Muscle of back (tissue), 11 donors: ENCODE data around the gene HEXD. TPM values are rescaled to one million over a fixed set of nuclear protein-coding genes. Genes with fewer than 3 reads are reported as not detected.
"Not testable (repeated sequence)": the region's sequence is repeated elsewhere in the genome, so short reads cannot be mapped to it uniquely, and the experiment has no call there.

Experiments used
- DNase-seq, 3 donors: peaks; one replicate each; pipeline versions ENCODE4 v3.0.0 to v3.0.0-alpha.2; 2013
- polyA plus RNA-seq, 10 donors: library from polyadenylated mRNA; unstranded; fragments of 120-200 nt; gene quantifications; one replicate each; pipeline ENCODE4 v1.2.1, GENCODE V29; 2013; ENCODE audit not compliant: insufficient read length in 10 of 10

Gene HEXD
- polyA plus RNA-seq, 10 donors = 17.0 to 29.4 (median 18.4) TPM

DNA sequence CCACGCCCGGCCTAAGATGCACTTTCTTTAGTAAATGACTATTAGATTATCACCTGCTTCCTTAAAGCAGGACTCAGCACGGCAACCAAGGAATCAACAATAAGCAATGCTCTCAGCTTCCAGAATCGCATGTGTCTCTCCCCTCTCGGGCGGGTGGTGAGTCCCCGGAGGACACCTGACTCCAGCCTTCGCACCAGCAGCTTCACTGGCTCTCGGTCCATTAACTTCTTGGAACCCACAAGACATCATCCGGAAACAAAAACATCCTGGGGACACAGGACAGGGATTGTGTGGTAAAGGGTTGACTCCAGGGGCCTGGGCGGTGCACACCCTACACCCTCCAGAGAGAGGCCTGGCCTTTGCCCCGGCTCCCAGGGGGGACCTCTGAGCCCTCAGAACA lies 23.9 kb upstream of the HEXD start:
- DNase-seq = no peak

DNA sequence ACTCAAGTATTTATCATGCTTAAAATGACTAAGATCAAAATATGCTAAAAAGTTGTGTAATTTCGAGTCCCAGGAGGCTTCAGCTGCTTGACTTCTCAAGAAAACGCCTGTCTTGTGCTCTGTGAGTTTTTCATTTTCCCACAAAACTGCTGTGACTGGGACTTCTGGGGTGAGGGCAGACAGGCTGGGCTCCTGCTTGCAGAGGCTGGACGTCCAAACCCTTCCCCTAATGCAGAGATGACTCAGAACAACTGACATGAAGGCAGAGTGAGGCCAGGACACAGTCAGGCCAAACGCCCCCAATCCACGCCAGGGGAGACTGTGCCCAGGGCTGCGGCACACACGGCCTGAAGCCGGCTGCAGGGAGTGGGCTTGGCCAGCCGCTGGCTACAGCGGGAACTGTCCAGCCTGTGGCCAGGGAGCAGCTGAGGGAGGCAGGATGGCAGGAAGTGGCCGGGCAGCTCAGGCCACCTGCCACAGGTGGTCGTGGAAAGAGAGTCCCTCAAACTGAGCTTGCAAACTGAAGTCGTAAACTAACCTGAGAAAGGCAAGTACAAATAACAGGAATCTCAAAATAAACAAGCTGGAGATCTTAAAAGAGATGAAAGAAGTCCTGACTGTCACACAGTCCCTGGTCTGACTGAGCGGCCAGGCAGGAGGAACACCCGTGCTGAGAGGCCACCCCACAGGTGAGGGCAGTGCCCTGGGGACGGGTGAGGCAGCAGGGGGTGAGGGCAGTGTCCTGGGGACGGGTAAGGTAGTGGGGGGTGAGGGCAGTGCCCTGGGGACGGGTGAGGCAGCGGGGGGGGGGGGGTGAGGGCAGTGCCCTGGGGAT lies 21.3 kb upstream of the HEXD start:
- peak in 1 of 3 donors; percentile 91 for DNase-seq

DNA sequence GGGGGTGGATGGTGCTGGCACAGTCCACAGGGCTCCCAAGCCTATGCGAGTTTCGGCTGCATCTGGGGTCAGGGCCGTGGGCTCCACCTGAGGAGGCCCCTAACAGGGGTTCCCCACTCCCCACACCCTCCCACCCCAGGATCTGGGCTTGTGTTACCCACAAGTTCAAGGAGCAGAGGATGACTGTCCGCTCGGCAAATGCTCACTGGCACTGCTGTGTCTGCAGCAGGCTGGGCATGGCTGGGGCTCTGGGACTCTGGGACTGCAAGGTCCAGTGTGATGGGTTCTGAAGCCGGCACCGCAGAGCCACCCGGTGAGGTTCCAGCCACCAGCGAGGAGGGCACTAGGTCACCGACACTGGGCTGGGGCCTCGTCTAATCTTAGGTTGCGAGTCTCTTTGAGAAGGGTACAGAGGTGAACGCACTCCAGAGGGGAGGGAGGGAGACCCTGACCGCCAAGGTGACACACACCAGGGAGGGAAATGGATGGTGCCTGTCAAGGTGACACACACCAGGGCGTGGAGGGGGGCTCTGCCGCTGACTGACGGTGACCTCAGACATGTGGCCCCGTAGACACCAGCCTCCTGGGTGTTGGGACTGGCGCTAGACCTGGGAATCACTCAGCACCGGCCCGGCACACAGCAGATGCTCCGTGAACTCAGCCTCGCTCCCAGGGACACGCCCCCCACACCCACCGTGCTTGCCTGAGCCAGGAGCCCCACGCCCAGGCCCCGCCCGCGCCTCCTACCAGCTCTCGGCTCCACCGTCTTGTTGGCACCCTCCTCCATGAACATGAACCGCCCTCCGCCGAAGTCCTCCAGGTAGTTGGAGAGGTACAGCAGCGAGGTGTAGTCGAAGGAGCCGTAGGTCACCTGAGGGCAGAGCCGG lies 20.5 kb upstream of the HEXD start:
- no peak for DNase-seq

DNA sequence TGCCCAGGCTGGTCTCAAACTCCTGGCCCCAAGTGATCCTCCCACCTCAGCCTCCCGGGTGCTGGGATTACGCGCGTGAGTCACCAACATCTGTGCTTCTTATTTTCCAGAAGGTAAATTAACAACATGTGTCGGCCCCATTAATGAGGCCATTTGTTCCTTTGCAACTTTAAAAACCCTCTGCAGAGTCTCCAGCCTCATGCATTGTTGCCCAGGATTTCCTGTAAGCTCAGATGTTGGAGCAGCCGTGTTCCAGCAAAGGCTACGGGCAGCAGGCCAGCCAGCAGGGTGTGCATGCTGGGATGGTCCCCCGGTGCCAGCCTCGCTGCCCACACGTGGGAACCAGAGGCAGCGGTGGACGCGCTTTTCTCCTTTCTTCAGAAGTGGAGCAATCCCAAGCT lies 19.1 kb upstream of the HEXD start:
- DNase-seq = peak; percentile 80 to 92 (median 88)

DNA sequence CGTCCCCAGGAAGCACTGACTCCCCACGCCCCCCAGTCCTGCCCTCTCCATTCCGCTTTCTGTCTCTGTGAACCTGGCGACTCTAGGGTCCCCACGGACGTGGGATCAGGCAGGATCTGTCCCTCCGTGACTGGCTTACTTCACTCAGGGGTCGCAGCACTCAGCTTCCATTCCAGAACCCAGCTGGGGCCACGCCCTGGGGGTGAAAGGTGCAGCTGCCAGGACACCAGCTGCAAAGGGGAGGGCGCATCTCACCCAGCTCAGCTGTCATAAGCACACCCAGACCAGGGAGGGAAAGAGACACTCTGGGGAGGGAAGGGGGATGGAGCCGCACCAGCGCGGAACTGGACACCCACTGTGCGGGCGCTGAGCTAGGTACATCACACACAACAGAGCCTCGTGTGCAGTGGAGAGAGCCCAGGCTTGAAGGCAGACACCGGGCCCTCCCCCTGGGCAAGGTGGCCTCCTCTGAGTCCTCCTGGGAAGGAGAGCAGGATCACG lies 18.5 kb upstream of the HEXD start:
- peak; percentile 67 to 87 (median 73) for DNase-seq

DNA sequence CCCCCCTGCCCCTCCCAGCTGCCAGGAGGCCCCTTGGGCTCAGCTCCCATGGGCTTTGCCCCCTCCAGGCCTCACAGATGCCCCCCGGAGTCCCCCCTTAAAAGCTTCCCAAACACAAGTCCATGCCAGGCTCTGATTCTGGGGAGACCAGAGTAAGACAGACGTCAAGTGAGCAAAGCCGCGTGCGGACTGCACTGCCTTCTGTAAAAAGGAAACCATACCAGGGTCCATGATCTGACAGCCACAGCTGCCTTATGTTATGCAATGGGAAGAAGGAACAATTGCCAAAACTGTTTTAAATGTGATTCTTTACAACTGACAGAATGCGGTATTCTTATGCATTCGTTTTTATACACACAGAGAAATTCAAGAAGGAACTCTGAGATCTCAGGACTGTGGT lies 17.9 kb upstream of the HEXD start:
- DNase-seq = peak in 2 of 3 donors; percentile 49 to 77

DNA sequence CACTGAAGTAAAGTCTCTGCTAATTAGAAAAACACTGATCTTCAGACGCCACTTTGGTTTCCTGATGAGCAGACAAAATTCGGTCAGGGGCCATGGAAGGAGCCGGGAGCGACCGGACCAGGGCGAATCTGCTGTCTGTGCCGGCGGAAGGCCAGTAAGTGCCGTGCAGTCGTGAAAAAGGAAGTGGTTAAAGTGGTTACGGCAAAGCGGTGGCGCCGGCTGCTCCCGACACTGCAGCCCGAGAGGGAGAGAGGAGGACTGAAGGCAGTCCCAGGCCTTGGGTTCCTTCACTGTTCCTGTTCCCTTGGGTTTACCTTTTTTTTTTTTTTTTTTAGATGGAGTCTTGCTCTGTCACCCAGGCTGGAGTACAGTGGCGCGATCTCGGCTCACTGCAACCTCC lies 17.3 kb upstream of the HEXD start:
- no peak for DNase-seq

DNA sequence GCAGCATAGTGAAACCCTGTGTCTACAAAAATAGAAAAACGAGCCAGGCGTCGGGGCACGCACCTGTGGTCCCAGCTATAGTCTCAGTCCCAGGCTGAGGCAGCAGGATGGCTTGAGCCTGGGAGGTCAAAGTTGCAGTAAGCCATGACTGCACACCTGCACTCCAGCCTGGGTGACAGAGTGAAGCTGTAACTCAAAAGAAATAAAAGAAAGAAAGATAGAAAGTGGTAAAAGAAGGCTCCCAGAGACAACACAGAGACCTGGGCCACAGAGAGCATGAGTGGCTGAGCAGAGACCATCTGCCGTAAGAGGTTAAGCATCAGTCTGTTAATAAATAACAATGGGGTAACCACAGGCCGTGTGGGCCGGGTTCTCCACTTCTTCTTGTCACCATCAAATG lies 15.3 kb upstream of the HEXD start:
- no peak for DNase-seq

DNA sequence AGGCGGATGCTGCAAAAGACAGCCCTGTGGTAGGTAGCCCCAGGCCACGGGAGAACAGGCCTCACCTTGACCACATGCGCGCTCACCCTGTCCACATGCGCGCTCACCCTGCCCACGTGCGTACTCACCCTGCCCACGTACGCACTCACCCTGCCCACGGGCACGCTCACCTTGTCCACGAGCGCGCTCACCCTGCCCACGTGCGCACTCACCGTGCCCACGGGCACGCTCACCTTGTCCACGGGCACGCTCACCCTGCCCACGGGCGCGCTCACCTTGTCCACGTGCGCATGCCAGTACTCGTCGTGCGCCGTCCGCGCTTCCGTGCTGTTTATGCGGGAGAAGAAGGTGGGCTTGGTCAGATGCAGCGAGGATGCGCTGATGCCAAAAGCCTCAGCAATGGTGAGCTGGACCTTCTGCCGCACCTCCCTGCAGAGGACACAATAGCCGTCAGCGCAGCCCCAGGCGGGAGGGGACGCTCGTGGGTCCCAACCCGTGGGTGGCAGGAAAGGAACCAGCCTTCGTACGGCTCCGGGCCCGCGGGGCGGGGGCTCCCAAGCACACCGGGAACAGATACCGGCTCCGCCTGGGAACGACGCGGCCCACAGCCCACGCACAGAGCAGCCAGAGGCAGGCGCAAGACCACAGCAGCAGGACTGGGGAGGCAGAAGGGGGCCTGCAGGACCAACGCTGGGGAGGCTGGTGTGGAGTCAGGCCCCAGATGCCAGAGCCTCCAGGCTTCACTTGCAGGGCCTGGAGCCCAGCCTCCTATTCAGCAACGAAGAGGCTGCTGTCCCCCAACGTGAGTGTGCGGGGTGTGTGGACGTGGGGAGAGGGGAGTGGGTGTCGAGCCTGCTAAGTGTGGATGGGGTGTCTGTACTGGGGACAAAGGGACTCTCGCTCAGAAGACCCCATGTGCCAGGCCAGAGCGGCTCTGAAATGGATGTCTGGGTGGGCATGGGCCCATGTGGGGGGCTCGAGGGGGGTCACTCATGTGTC lies 14.2 kb upstream of the HEXD start:
- no peak for DNase-seq

DNA sequence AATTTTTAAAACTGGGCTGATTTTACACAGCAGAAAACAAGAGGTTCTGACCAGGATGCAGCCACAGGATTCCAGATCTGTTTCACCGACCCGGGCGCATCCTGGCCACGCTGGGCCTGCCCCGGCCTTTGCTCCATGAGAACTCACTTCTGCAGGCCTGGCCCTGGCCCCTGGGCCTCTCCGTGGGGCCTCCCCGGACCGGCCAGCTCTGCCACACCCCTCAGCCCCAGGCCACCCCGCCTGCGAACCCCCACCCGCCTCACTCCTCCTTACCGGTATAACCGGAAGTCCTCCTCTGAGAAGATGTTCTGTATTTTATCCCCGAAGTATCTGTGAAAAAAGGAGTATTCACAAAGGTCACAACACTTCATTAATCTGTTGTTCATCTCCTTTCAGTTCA lies 13.1 kb upstream of the HEXD start:
- DNase-seq = no peak

DNA sequence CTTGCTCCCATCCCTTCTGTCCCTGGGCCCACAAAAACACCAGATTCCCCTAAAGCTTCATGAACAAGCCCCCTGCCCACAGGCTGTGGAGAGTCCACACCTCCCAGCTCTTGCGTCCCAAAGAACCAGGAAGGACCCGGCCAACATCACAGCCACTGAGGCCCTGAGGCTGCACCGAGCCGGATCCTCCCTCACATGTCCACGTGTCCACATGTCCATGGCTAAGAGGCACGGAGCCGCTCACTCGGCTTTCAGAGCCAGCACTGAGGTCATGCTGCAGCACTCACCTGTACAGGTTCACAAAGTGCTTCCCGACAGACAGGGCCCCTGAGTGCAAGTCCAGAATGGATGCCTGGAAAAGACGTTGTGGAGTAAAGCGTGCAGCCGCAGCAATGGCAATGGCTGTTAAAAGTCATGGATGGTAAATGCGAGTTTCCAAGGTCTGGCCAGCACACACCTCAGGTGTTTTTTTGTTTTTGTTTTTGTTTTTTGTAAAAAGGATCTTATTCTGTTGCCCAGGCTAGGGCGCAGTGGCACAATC lies 11.9 kb upstream of the HEXD start:
- no peak for DNase-seq

DNA sequence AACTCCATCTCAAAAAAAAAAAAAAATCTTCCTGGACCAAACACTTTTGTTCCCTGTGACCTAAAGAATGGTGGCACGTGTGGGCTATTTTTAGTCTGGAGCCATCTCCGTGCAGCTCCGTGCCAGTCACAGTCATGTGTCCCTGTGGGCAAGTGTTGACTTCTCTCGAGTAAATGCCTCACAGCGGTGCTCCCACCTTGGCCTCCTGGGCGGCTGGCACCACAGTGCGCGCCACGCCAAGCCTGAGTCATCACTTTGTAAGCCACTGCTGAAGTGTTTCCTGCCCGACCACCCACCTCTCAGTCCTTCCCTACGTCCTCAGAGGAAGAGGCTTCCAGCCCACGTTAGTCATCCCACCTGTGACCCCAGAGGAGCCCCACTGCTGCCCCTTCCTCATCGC lies 10.9 kb upstream of the HEXD start:
- no peak for DNase-seq

DNA sequence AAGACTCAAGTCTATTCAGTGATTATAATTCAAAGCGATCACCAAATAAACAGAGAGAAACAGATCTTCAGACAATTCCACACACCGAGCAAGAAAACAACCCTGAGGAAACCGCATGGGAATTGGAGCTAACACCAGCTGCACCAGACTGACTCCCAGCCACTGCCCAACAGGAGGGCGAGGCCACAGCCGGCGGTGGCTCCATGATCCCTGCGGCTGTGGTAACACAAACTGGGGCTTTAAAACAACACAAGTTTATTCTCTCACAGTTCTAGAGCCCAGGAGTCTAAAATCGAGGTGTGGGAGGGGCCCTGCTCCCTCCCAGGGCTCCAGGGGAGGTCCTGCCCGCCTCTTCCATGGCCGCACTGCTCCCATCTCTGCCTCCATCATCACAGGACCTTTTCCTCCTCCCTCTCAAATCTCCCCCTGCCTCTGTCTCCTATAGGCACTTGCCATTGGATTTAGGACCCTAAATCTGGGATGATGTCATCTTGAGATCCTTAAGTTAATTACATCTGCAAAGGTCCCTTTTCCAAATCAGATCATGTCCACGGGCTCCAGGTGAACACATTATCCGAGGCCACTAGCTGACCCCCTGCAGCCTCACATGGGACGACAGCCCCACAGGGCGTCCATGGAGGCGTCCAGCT lies 9.7 kb upstream of the HEXD start:
- DNase-seq = peak in 1 of 3 donors; percentile 27

DNA sequence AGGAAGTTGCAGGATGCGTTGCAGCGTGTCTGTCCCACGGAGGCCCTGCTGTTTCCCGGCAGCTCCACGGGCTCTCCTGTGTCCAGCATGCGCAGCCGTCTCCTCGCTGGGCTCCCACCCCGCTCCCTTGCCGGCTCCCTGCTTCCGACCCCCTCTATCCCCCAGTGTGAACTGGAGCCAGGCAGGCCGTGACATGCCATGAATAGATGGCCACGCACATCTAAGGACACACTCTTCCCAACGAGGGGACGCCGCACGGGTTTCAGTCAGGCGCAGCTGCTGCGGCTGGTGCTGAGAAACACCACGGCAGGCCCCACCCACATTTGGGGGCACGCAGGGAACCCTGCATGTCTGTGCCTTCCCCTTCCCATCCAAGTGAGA lies 9.2 kb upstream of the HEXD start:
- DNase-seq = no peak

DNA sequence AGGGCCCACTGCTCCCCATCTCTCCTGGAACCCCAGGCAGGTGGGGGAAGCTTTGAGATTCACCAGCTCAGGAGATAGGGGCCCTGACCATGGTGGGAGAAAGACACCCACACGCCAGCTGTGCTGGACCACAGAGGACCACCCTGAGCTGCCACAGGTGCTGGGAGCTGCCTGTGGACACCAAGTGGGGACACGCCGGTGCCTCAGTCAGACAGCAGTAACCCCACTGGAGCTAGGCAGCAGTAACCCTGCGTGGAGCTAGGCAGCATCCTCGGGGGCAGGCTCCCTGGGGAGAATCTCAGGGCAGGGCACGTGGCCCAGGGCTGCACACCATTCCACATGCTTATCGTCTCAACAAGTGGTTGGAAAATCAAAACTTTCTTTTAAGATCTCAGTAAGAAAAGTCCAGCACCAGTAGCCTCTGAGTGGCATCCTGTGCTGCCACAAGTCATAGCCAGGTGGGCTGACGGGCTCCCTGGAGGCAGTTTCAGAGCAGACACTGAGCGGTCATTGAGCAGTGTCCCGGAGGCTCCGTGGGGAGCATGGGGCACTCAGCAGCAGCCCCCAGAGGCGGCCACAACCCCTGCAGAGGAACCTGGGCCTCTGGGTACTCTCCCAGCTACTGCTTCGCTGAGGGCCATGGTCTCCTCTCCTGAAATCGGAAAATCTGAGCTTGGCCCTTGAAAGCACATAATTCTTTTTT lies 8.0 kb upstream of the HEXD start:
- DNase-seq = no peak

DNA sequence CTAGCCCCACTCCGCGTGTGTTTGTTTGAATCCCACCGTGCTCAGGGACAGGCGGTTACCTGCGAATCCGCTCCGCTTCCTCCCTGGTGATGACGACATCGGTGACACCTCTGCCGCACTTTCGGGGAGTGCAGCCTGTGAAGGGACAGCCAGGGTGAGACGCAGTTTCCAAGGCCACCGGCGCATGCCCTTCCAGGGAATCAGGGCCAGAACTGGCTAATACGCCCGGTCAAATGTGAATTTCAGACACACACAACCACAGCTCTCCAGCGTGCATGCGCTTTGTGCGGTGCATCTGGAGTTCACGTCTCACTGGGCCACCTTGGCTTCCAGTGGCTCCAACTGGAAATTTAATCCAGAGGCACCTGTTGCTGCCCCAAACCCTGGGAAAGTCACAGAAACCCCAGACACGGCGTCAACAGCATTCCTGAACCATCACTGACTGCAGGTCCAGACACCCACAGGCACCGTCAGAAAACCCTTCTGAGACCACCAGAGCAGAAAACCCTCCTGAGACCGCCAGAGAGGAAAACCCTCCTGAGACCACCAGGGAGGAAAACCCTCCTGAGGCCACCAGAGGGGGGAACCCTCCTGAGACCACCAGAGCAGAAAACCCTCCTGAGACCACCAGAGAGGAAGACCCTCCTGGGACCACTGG lies 6.6 kb upstream of the HEXD start:
- no peak for DNase-seq

DNA sequence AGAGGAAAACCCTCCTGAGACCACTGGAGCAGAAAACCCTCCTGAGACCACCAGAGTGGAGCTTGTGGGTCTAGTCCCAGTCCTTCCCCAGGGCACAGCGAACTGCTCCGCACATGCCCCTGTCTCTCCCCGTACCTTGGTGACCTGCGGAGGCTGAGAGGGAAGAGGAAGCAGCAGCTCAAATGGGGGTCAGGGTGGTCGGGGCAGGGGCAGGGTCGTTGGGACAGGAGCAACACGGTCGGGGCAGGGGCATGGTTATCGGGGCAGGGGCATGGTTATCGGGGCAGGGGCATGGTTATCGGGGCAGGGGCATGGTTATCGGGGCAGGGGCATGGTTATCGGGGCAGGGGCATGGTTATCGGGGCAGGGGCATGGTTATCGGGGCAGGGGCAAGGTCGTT lies 6.1 kb upstream of the HEXD start:
- DNase-seq = not testable (repeated sequence)

DNA sequence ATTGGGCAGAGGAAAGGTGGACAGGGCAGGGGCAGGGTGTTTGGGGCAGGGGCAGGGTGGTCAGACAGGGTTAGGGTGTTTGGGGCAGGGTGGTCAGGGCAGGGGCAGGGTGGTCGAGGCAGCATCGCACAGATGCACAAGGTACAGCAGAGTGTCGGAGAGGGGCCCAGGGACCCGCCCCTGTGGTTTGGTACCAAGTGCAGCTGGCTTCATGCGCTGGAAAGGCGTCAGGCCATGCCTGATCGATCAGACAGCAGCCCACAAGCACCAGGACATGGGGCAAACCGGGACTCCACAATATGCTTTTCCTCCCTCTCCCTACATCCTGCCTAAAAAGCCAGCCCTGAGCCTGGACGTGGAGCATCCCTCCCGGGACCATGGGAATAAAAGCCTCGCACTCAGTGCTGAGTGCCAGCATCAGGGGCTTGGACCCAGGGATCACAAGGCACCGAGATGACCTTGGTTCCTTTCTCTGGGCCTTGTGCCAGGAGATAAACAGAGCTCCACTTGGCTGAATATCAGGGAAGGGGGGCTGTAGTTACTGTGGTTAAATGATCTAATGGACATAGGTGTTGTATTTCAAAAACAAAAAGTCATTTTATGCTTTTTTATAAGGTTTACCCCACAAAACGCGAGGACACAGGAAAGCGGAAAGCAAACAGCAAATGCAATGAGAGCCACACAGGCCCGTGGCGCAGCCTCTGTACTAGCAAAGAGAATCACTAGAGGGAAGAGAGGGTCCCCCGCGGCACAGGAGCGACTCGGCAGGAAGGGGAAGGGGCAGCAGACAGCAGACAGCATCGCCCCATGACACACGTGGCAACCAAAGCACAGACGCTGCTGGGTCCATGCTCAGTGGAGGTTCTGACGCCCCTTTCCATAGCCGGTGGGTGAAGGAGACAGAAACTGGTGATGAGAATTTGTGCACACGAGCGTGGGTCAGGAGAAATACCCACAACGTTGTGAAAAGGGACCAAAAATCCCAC lies 5.3 kb upstream of the HEXD start:
- DNase-seq = no peak
